ENCODE measurements around the gene TMEM114.

TMEM114 gene

DNA sequence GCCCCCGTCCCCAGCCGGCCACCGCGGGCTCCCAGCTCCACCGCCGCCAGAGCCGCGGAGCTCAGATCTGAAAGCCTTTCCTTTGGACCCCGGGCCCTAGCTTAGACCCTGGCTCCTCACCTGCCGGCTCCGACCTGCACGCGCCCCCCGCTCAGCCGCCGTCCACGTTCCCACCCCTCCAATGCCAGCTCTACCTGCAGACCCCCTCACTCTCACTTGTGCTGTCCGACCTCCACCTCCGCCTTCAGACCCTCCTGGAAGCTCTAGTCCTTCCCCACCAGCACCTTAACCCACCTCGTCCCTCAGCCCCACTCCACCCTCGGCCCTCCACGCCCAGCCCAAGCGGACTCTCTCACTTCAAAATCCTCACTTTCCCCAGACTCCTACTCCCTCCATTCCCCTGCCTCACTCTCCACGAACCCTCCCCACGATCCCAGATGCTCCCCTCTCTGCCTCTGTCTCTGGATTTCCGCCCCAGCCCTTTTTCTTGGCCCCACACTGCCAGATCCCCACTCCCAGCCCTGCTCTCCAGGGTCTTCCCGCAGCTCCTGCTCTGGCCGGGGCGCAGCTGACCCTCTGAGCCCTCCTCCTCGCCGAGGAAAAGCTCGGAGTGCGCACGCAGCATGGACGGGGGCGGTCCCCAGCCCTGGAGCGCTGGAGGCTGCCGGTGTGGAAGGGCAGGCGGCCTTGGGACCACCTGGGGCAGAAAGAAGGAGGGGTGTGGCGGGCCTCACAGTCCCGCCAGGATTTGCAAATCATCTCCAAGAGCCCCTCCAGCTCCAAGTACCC, at the start of gene TMEM114:
Gene TMEM114 (minus strand): TSS at position 612 of the 789 bp plus-strand sequence. CDS start 673 bp downstream, outside the sequence.
- H3K4me3 ChIP-seq (ENCODE audit: low read length in 2 of 2), result no peak within 1 kb of the TSS
- H3K27me3 ChIP-seq (ENCODE audit: control insufficient read depth in 2 of 2, insufficient read depth in 2 of 2, low read length in 2 of 2), result peaks cover 26 to 31% of the 10 kb centered on the region in 2 donors
- peaks cover 0 to 3% of the 10 kb centered on the region in 2 donors for H3K4me1 ChIP-seq (ENCODE audit: control insufficient read depth in 2 of 2, insufficient read depth in 2 of 2, low read length in 2 of 2)

DNA sequence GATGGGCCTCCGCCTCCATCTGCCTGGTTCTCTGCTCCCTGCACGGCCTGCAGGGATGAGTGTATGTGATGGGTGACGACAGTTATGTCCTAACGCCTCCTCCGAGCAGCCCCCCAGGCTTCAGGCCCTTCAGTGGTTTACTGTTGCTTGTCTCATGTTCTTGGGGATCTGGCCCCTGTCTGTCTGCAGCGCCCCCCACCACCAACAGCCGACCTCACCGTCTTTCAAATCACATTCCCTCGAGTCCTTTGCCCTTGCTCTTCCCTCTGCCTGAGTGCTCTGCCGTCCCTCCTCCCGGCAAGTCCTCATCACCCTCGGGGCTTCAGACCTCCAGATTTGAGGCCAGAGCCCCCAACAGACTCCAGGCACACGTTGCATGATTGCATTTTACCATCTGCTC, 49.4 kb upstream of the TMEM114 start:
- peaks cover 64 to 81% of the 10 kb centered on the region in 2 donors for H3K36me3 ChIP-seq (ENCODE audit: control insufficient read depth in 2 of 2, insufficient read depth in 2 of 2, low read length in 2 of 2)
- H3K27me3 ChIP-seq (ENCODE audit: control insufficient read depth in 2 of 2, insufficient read depth in 2 of 2, low read length in 2 of 2), result no peaks in the 10 kb centered on the region
- H3K9ac ChIP-seq (ENCODE audit: low read depth in 1 of 2, low read length in 2 of 2), result no peak overlapping the region
- H3K9me3 ChIP-seq (ENCODE audit: control insufficient read depth in 2 of 2, low read length in 2 of 2), result no peaks in the 10 kb centered on the region
- H3K27ac ChIP-seq (ENCODE audit: low read depth in 2 of 2, low read length in 2 of 2), result no peak overlapping the region
- no peaks in the 10 kb centered on the region for H3K4me1 ChIP-seq (ENCODE audit: control insufficient read depth in 2 of 2, insufficient read depth in 2 of 2, low read length in 2 of 2)
- no peak overlapping the region for H3K4me3 ChIP-seq (ENCODE audit: low read length in 2 of 2)

More for the DNA sequence above, at the start of gene TMEM114:
- Histone ChIP-seq H3K9ac (ENCODE audit: low read depth in 1 of 2, low read length in 2 of 2) (no peak within 1 kb of the TSS), H3K36me3 (ENCODE audit: control insufficient read depth in 2 of 2, insufficient read depth in 2 of 2, low read length in 2 of 2) (no peaks in the 10 kb centered on the region), H3K27ac (ENCODE audit: low read depth in 2 of 2, low read length in 2 of 2) (no peak within 1 kb of the TSS), H3K9me3 (ENCODE audit: control insufficient read depth in 2 of 2, low read length in 2 of 2) (peaks cover 0 to 3% of the 10 kb centered on the region in 2 donors)

DNA sequence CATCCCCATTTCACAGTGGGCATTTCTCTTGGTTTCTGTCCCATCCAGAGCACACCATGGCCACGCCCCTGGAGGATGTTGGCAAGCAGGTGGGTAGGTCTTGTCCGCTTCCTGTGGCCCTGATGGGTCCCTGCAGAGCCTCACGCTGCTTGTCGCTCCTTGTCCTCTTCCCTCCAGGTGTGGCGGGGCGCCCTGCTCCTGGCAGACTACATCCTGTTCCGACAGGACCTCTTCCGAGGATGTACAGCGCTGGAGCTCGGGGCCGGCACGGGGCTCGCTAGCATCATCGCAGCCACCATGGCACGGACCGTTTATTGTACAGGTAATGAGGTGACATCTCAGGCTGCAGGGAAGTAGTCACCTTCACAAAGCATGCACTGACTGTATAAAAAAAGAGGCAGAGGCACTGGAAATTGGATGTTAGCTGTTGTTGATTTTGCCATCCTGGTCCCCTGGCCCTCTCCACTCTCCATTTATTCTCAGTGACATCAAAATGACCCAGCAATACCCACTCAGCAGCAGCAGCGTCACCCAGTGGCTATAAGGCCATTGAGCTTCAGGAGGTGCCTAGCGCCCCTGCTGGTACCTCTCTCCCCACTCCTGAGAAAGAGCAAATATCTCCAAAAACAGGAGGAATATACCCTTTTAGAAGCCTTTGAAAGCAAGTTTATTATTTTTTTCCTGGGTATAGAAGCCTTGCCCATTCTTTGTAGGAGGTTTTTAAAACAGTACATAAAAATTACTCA, 44.9 kb upstream of the TMEM114 start:
- Histone ChIP-seq H3K4me3 (ENCODE audit: low read length in 2 of 2) (no peak overlapping the region), H3K27ac (ENCODE audit: low read depth in 2 of 2, low read length in 2 of 2) (no peak overlapping the region), H3K9me3 (ENCODE audit: control insufficient read depth in 2 of 2, low read length in 2 of 2) (no peaks in the 10 kb centered on the region), H3K36me3 (ENCODE audit: control insufficient read depth in 2 of 2, insufficient read depth in 2 of 2, low read length in 2 of 2) (peaks cover 60 to 74% of the 10 kb centered on the region in 2 donors), H3K27me3 (ENCODE audit: control insufficient read depth in 2 of 2, insufficient read depth in 2 of 2, low read length in 2 of 2) (no peaks in the 10 kb centered on the region), H3K9ac (ENCODE audit: low read depth in 1 of 2, low read length in 2 of 2) (no peak overlapping the region), H3K4me1 (ENCODE audit: control insufficient read depth in 2 of 2, insufficient read depth in 2 of 2, low read length in 2 of 2) (no peaks in the 10 kb centered on the region)

DNA sequence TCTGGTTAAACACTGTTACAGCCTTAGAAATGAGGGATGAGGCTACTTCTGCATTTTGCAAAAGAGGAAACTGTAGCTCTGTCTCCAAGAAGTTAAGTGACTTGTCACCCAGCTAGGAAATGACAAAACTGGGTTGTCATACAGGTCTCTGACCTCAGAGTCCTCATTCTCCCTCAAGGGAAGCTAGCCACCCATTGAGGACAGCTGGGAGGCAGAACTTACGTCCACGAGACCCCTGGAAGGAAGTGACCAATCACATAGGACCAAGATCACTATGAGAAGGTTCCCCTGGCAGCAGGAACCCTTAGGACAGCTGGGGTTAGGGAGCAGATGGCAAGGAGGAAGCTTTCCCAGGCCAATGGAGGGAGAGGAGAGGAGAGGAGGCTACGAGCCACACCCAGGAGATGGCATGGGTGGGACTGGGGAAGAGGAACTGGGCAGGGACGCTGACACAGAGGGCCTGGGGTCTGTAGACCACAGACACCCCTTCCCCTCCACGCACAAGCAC, 42.4 kb upstream of the TMEM114 start:
- H3K4me3 ChIP-seq (ENCODE audit: low read length in 2 of 2), result no peak overlapping the region
- H3K4me1 ChIP-seq (ENCODE audit: control insufficient read depth in 2 of 2, insufficient read depth in 2 of 2, low read length in 2 of 2), result no peaks in the 10 kb centered on the region
- peaks cover 69 to 77% of the 10 kb centered on the region in 2 donors for H3K36me3 ChIP-seq (ENCODE audit: control insufficient read depth in 2 of 2, insufficient read depth in 2 of 2, low read length in 2 of 2)
- no peaks in the 10 kb centered on the region for H3K9me3 ChIP-seq (ENCODE audit: control insufficient read depth in 2 of 2, low read length in 2 of 2)
- no peak overlapping the region for H3K9ac ChIP-seq (ENCODE audit: low read depth in 1 of 2, low read length in 2 of 2)
- H3K27ac ChIP-seq (ENCODE audit: low read depth in 2 of 2, low read length in 2 of 2), result peak overlapping the region; percentile 28 to 58
- H3K27me3 ChIP-seq (ENCODE audit: control insufficient read depth in 2 of 2, insufficient read depth in 2 of 2, low read length in 2 of 2), result no peaks in the 10 kb centered on the region

DNA sequence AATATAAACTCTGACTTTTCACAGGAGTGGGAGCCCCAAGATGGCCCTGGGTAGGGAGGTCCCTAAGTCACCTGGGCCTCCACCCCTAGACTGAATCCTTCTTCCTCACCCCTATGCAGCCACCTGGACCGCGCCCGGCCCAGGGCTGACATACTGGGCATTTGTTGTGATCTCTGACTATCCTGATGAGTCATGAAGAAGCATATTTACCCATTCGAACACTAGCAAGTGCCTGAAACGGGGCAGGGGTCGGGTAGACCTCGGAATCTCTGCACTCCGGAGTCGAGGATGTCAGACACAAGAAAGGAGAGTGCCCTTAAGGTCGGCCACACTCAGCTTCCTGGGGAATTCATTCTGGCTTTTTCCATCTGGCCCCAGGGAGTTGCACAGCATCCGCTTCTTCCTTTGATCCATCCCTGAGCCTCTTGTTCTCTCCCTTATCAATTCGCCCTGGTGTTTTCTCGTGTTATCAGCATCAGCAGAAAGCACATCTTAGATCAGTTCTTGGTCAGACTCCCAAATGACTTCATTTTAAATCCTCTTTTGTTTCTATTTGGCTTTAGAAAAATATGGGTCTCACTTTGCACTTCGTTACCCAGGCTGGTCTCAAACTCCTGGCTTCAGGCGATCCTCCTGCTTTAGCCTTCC, 41.6 kb upstream of the TMEM114 start:
- Histone ChIP-seq H3K36me3 (ENCODE audit: control insufficient read depth in 2 of 2, insufficient read depth in 2 of 2, low read length in 2 of 2) (peaks cover 71 to 75% of the 10 kb centered on the region in 2 donors), H3K4me3 (ENCODE audit: low read length in 2 of 2) (no peak overlapping the region), H3K4me1 (ENCODE audit: control insufficient read depth in 2 of 2, insufficient read depth in 2 of 2, low read length in 2 of 2) (no peaks in the 10 kb centered on the region), H3K27me3 (ENCODE audit: control insufficient read depth in 2 of 2, insufficient read depth in 2 of 2, low read length in 2 of 2) (no peaks in the 10 kb centered on the region), H3K9me3 (ENCODE audit: control insufficient read depth in 2 of 2, low read length in 2 of 2) (no peaks in the 10 kb centered on the region), H3K27ac (ENCODE audit: low read depth in 2 of 2, low read length in 2 of 2) (peak overlapping the region in 1 of 2 donors; percentile 58), H3K9ac (ENCODE audit: low read depth in 1 of 2, low read length in 2 of 2) (no peak overlapping the region)

DNA sequence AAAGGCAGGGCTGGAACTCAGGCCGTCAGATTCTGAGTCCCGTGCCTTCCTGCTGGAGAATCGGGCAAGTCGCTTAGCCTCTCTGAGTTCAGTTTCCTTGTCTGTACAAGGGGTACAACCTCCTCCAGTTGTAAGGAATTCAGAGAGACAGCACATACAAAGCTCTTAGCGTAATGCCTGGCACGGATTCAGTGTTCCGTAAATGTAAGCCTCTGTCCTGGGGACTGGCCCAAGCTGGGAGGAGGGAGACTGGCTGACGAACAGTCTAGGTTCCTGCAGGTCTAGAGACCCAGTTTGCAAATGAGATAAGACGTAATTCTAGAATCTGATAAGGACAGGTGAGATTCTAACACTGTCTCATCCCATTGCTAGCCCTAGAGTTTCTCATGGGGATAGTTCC, 41.1 kb upstream of the TMEM114 start:
- H3K27ac ChIP-seq (ENCODE audit: low read depth in 2 of 2, low read length in 2 of 2), result no peak overlapping the region
- no peak overlapping the region for H3K9ac ChIP-seq (ENCODE audit: low read depth in 1 of 2, low read length in 2 of 2)
- peaks cover 68 to 72% of the 10 kb centered on the region in 2 donors for H3K36me3 ChIP-seq (ENCODE audit: control insufficient read depth in 2 of 2, insufficient read depth in 2 of 2, low read length in 2 of 2)

DNA sequence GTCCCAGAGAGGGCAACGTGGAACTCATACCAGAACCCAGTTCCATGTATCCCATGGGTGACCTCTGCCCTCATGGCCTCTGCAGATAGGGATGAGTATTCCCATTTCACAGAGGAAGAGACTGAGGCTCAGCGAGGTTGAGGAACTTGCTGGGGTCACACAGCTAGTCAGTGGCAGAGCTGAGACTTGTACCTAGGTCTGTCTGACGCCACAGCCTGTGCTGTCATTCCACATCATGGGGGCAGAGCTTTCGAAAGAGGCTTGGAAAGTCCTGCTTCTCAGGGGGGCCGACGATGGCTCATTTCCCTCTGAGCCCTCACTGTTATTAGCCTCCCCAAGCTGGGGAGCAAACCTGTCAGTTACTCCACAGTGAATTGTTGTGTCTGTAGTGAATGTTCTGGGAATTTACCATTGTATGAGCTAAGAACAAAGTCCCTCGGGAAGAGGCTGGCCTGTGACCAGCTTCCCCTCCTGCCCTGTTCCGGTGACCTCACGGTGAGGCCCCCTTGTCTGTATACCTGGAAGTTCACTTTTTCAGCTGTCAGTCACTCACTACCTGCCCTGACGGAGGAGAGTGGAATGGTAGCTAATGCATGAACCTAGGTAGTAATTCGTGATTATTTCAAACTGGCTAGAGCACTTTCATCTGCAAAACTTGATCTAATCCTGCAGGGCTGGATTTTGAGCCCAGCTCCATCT, 40.1 kb upstream of the TMEM114 start:
- Histone ChIP-seq H3K9ac (ENCODE audit: low read depth in 1 of 2, low read length in 2 of 2) (no peak overlapping the region), H3K36me3 (ENCODE audit: control insufficient read depth in 2 of 2, insufficient read depth in 2 of 2, low read length in 2 of 2) (peaks cover 66 to 74% of the 10 kb centered on the region in 2 donors), H3K27ac (ENCODE audit: low read depth in 2 of 2, low read length in 2 of 2) (no peak overlapping the region), H3K9me3 (ENCODE audit: control insufficient read depth in 2 of 2, low read length in 2 of 2) (no peaks in the 10 kb centered on the region), H3K4me3 (ENCODE audit: low read length in 2 of 2) (no peak overlapping the region), H3K4me1 (ENCODE audit: control insufficient read depth in 2 of 2, insufficient read depth in 2 of 2, low read length in 2 of 2) (no peaks in the 10 kb centered on the region), H3K27me3 (ENCODE audit: control insufficient read depth in 2 of 2, insufficient read depth in 2 of 2, low read length in 2 of 2) (no peaks in the 10 kb centered on the region)

More for the DNA sequence above, 41.1 kb upstream of the TMEM114 start:
- Histone ChIP-seq H3K9me3 (ENCODE audit: control insufficient read depth in 2 of 2, low read length in 2 of 2) (no peaks in the 10 kb centered on the region), H3K27me3 (ENCODE audit: control insufficient read depth in 2 of 2, insufficient read depth in 2 of 2, low read length in 2 of 2) (no peaks in the 10 kb centered on the region), H3K4me3 (ENCODE audit: low read length in 2 of 2) (no peak overlapping the region), H3K4me1 (ENCODE audit: control insufficient read depth in 2 of 2, insufficient read depth in 2 of 2, low read length in 2 of 2) (no peaks in the 10 kb centered on the region)

DNA sequence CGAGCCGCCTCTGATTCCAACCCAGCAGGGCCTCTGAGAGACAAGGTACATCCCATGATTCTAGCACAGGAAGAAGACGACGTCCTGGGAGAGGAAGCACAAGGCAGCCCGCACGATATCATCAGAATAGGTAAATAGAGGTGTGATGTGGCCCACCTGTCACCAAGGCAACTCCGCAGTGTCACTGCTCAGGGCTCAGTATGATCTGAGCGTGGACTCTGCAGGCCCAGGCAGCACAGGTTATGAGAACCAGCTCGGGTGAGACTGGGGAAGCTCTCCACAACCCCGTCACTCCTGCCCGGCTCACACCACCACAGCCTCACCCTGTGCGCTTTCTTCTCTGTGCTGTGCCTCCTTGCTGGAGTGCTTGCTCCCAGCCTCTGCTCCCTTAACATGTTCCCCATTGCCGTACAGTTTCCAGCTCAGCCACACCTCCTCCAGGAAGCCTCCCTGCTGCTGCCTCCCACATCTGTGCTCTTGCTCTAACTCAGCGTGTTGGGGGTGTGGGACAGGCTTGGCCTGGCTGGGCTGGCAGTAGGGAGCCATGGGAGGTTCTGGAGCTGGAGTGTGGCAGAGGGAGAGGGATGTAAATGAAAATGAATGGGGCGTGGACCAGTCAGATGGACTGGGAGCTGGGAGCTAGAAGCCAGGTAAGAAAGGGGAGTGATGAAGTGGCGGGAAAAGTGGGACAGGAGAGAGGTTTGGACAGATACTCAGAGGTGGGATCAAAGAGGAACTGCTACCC, 38.8 kb upstream of the TMEM114 start:
- Histone ChIP-seq H3K27ac (ENCODE audit: low read depth in 2 of 2, low read length in 2 of 2) (no peak overlapping the region), H3K36me3 (ENCODE audit: control insufficient read depth in 2 of 2, insufficient read depth in 2 of 2, low read length in 2 of 2) (peaks cover 59 to 68% of the 10 kb centered on the region in 2 donors), H3K27me3 (ENCODE audit: control insufficient read depth in 2 of 2, insufficient read depth in 2 of 2, low read length in 2 of 2) (no peaks in the 10 kb centered on the region), H3K4me3 (ENCODE audit: low read length in 2 of 2) (no peak overlapping the region), H3K9me3 (ENCODE audit: control insufficient read depth in 2 of 2, low read length in 2 of 2) (no peaks in the 10 kb centered on the region), H3K4me1 (ENCODE audit: control insufficient read depth in 2 of 2, insufficient read depth in 2 of 2, low read length in 2 of 2) (no peaks in the 10 kb centered on the region), H3K9ac (ENCODE audit: low read depth in 1 of 2, low read length in 2 of 2) (no peak overlapping the region)

DNA sequence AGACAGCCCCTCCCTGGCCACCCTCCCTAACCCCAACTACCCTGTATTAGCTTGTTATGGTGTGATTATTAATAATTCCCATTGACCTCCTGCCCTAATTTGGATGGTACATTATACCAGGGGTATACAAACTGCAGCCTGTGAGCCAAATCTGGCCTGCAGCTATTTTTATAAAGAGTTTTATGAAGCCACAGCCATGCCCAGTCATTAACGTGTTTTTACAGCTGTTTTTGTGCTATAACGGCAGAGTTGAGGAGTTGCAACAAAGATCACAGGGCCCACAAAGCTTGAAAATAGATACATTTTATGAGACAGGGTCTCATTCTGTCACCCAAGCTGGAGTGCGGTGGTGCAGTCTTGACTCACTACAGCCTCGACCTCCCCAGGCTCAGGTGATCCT, 37.1 kb upstream of the TMEM114 start:
- Histone ChIP-seq H3K27ac (ENCODE audit: low read depth in 2 of 2, low read length in 2 of 2) (no peak overlapping the region), H3K36me3 (ENCODE audit: control insufficient read depth in 2 of 2, insufficient read depth in 2 of 2, low read length in 2 of 2) (peaks cover 52 to 60% of the 10 kb centered on the region in 2 donors)

More for the DNA sequence above, 37.1 kb upstream of the TMEM114 start:
- peaks cover 3 to 4% of the 10 kb centered on the region in 2 donors for H3K4me1 ChIP-seq (ENCODE audit: control insufficient read depth in 2 of 2, insufficient read depth in 2 of 2, low read length in 2 of 2)
- H3K9me3 ChIP-seq (ENCODE audit: control insufficient read depth in 2 of 2, low read length in 2 of 2), result no peaks in the 10 kb centered on the region
- H3K27me3 ChIP-seq (ENCODE audit: control insufficient read depth in 2 of 2, insufficient read depth in 2 of 2, low read length in 2 of 2), result no peaks in the 10 kb centered on the region
- H3K9ac ChIP-seq (ENCODE audit: low read depth in 1 of 2, low read length in 2 of 2), result no peak overlapping the region
- H3K4me3 ChIP-seq (ENCODE audit: low read length in 2 of 2), result no peak overlapping the region

All from mucosa of rectum (tissue), 2 donors.